Neuronal stem cell (in vitro differentiated cells): ENCODE results near the gene CAPS.

Source experiments
- DNase-seq: peaks from one replicate; pipeline ENCODE4 v3.0.0-alpha.2; 2013; ENCODE audit warnings: low spot score
- H2AFZ ChIP-seq: one replicate; pipeline ENCODE4 v1.6.1; 2013; ENCODE audit warnings: mild to moderate bottlenecking, low read length, inconsistent platforms
- H2AK5ac ChIP-seq: 2 replicates; pipeline ENCODE4 v1.6.1; 2013; ENCODE audit warnings: low read depth, mild to moderate bottlenecking, inconsistent platforms, low read length, moderate library complexity, mixed read lengths
- H2BK120ac ChIP-seq: 2 replicates; pipeline ENCODE4 v1.6.1; 2013; ENCODE audit warnings: low read depth, mild to moderate bottlenecking, inconsistent platforms, low read length, moderate library complexity, mixed read lengths
- H2BK12ac ChIP-seq: one replicate; pipeline ENCODE4 v1.6.1; 2013; ENCODE audit warnings: low read length, inconsistent platforms
- H2BK15ac ChIP-seq: 2 replicates; pipeline ENCODE4 v1.6.1; 2013; ENCODE audit warnings: mild to moderate bottlenecking, low read length, inconsistent platforms, mixed read lengths
- H2BK5ac ChIP-seq: one replicate; pipeline ENCODE4 v1.6.1; 2013; ENCODE audit warnings: inconsistent platforms, mild to moderate bottlenecking, low read length, moderate library complexity
- H3K14ac ChIP-seq: one replicate; pipeline ENCODE4 v1.6.1; 2013; ENCODE audit warnings: low read length, inconsistent platforms
- H3K18ac ChIP-seq: 2 replicates; pipeline ENCODE4 v1.6.1; 2013; ENCODE audit warnings: low read length, inconsistent platforms
- H3K23ac ChIP-seq: 2 replicates; pipeline ENCODE4 v1.6.1; 2013; ENCODE audit warnings: low read depth, mild to moderate bottlenecking, mixed read lengths, low read length, inconsistent platforms; ENCODE audit not compliant: poor library complexity
- H3K27ac ChIP-seq: replicated peaks from 3 replicates; pipeline ENCODE4 v1.5.1; 2013; ENCODE audit warnings: low read length, inconsistent platforms
- H3K27me3 ChIP-seq, 3 experiments: 2 replicates each; pipeline ENCODE4 v1.6.1; 2013; ENCODE audit warnings: low read length in 3 of 3, mild to moderate bottlenecking in 2 of 3, inconsistent platforms in 1 of 3, low read depth in 1 of 3, mixed read lengths in 1 of 3, moderate library complexity in 1 of 3; ENCODE audit not compliant: control insufficient read depth in 3 of 3, insufficient read depth in 3 of 3
- H3K36me3 ChIP-seq, 2 donors: replicated peaks in 1 of 2; 2 replicates each; pipeline ENCODE4 v1.6.1; 2013; ENCODE audit warnings: low read length in 2 of 2; ENCODE audit not compliant: control insufficient read depth in 2 of 2, insufficient read depth in 2 of 2
- H3K4ac ChIP-seq: 2 replicates; pipeline ENCODE4 v1.6.1; 2013; ENCODE audit warnings: inconsistent platforms, mild to moderate bottlenecking, low read length, moderate library complexity
- H3K4me1 ChIP-seq, 2 donors: 1 replicate in 1 of 2; 2 replicates in 1 of 2; pipeline ENCODE4 v1.6.1; 2013; ENCODE audit warnings: low read length in 2 of 2, low read depth in 1 of 2; ENCODE audit not compliant: control insufficient read depth in 2 of 2, insufficient read depth in 1 of 2
- H3K4me2 ChIP-seq: one replicate; pipeline ENCODE4 v1.6.1; 2013; ENCODE audit warnings: mild to moderate bottlenecking, low read length, inconsistent platforms; ENCODE audit not compliant: insufficient read depth, poor library complexity, severe bottlenecking
- H3K4me3 ChIP-seq, 2 donors: 2 replicates each; pipeline ENCODE4 v1.5.1; 2013; ENCODE audit warnings: low read length in 2 of 2, mild to moderate bottlenecking in 2 of 2, inconsistent platforms in 1 of 2, moderate library complexity in 1 of 2
- H3K79me1 ChIP-seq: one replicate; pipeline ENCODE4 v1.6.1; 2013; ENCODE audit warnings: low read depth, mild to moderate bottlenecking, inconsistent platforms, low read length, moderate library complexity
- H3K9ac ChIP-seq: one replicate; pipeline ENCODE4 v1.6.1; 2013; ENCODE audit warnings: mild to moderate bottlenecking, low read depth, low read length, inconsistent platforms; ENCODE audit not compliant: poor library complexity
- H3K9me3 ChIP-seq, 2 donors: replicated peaks in 1 of 2; 2 replicates each; pipeline versions ENCODE3 to v1.6.1; 2013; ENCODE audit warnings: low read length in 2 of 2, mild to moderate bottlenecking in 2 of 2, inconsistent platforms in 1 of 2, low read depth in 1 of 2, mixed read lengths in 1 of 2, moderate library complexity in 1 of 2; ENCODE audit not compliant: control insufficient read depth in 2 of 2, insufficient read depth in 1 of 2
- H4K8ac ChIP-seq: one replicate; pipeline ENCODE4 v1.6.1; 2013; ENCODE audit warnings: low read depth, mild to moderate bottlenecking, inconsistent platforms, low read length, moderate library complexity
- H4K91ac ChIP-seq: one replicate; pipeline ENCODE4 v1.6.1; 2013; ENCODE audit warnings: low read length, low read depth, mild to moderate bottlenecking, inconsistent platforms; ENCODE audit not compliant: poor library complexity
- WGBS, 2 donors: extraction: QIAGEN DNeasy Blood & Tissue Kit; methylation state at CpG; one replicate each; pipeline ENCODE4 v1.1.7; 2013; ENCODE audit warnings: missing lambda C conversion rate in 2 of 2, mixed read lengths in 1 of 2; ENCODE audit not compliant: insufficient read length in 2 of 2, insufficient replicate concordance in 1 of 2; ENCODE audit errors: extremely low coverage in 2 of 2; 5-methylcytosine and 5-hydroxymethylcytosine counted together

Gene CAPS

GRCh38 chr19:5950741-5951140 lies 36.7 kb downstream of the CAPS start:
- Histone ChIP-seq H4K91ac (no peak overlapping the region), H3K27me3 (no peaks in the 10 kb centered on the region), H2BK5ac (no peak overlapping the region), H3K9ac (no peak overlapping the region), H2AK5ac (no peak overlapping the region), H3K9me3 (no peaks in the 10 kb centered on the region), H3K4me2 (no peak overlapping the region), H3K79me1 (peaks cover 20% of the 10 kb centered on the region), H4K8ac (no peak overlapping the region), H2BK120ac (no peak overlapping the region), H2AFZ (no peak overlapping the region), H2BK12ac (no peak overlapping the region), H3K27ac (no peak overlapping the region), H3K14ac (no peak overlapping the region), H3K18ac (no peak overlapping the region), H3K4ac (no peak overlapping the region), H2BK15ac (no peak overlapping the region), H3K4me3 (no peak overlapping the region), H3K36me3 (peaks cover 0 to 41% of the 10 kb centered on the region in 2 donors), H3K23ac (no peak overlapping the region), H3K4me1 (peaks cover 37 to 44% of the 10 kb centered on the region in 2 donors)
- no CpG with 5 or more reads among the region's 3 CpGs for WGBS, 2 donors
- DNase-seq: no peak

DNA sequence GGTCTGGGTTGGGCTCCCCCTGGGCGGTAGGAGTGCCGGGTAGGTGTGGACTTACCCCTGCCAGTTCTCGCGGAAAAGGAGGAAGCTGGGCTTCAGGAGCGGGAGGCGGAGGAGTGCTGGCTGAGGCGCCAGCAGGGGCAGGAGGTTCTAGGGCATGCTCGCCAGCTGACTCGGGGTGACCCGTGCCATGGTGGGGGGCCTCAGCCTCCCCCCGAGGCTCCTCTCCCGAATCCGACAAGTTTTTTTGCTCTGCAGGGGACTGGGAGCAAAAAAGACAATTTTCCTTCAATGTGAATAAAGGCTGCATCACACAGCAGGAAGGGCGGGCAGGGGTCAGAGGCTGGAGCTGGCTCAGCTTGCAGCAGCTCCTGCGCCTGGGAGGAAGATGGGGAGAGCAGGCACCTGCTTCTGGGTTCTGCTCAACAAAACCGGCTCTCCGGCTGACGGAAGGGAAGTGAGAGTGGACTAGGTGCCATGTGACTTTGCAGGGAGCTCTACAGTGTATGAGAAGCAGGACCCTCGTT lies 37.3 kb downstream of the CAPS start:
- DNase-seq: no peak
- Histone ChIP-seq H2BK5ac (no peak overlapping the region), H3K27me3 (no peaks in the 10 kb centered on the region), H2BK120ac (no peak overlapping the region), H3K4me3 (no peak overlapping the region), H3K4me2 (no peak overlapping the region), H3K9me3 (no peaks in the 10 kb centered on the region), H3K9ac (no peak overlapping the region), H3K79me1 (peaks cover 17% of the 10 kb centered on the region), H3K27ac (no peak overlapping the region), H2BK15ac (no peak overlapping the region), H3K36me3 (peaks cover 0 to 34% of the 10 kb centered on the region in 2 donors), H3K14ac (no peak overlapping the region), H2BK12ac (no peak overlapping the region), H3K18ac (peak overlapping the region; percentile 11), H2AFZ (no peak overlapping the region), H3K23ac (no peak overlapping the region), H3K4ac (no peak overlapping the region), H2AK5ac (no peak overlapping the region), H4K91ac (no peak overlapping the region), H3K4me1 (peaks cover 37 to 44% of the 10 kb centered on the region in 2 donors), H4K8ac (no peak overlapping the region)
- WGBS, 2 donors: no CpG with 5 or more reads among the region's 19 CpGs

GRCh38 chr19:5952193-5953029 lies 38.4 kb downstream of the CAPS start:
- Histone ChIP-seq H2BK120ac (no peak overlapping the region), H3K27ac (no peak overlapping the region), H3K36me3 (peaks cover 0 to 34% of the 10 kb centered on the region in 2 donors), H3K9me3 (no peaks in the 10 kb centered on the region), H2BK5ac (no peak overlapping the region), H2AFZ (no peak overlapping the region), H4K91ac (no peak overlapping the region), H4K8ac (no peak overlapping the region), H3K27me3 (no peaks in the 10 kb centered on the region), H3K4me2 (no peak overlapping the region), H2BK15ac (no peak overlapping the region), H3K18ac (no peak overlapping the region), H3K9ac (no peak overlapping the region), H3K79me1 (peaks cover 14% of the 10 kb centered on the region), H3K4ac (no peak overlapping the region), H3K4me3 (no peak overlapping the region), H3K14ac (no peak overlapping the region), H3K4me1 (peaks cover 36 to 42% of the 10 kb centered on the region in 2 donors), H2BK12ac (no peak overlapping the region), H3K23ac (peak overlapping the region; percentile 5), H2AK5ac (no peak overlapping the region)
- no CpG with 5 or more reads among the region's 18 CpGs for WGBS, 2 donors
- DNase-seq: no peak

GRCh38 chr19:5953030-5953589 lies 39.1 kb downstream of the CAPS start:
- H3K4me2 ChIP-seq: no peak overlapping the region
- DNase-seq: no peak
- H3K79me1 ChIP-seq: peaks cover 12% of the 10 kb centered on the region
- no peak overlapping the region for H2BK12ac ChIP-seq
- no peak overlapping the region for H3K4ac ChIP-seq
- no peak overlapping the region for H3K4me3 ChIP-seq
- H3K14ac ChIP-seq: no peak overlapping the region
- no peak overlapping the region for H3K27ac ChIP-seq
- H3K9ac ChIP-seq: no peak overlapping the region
- H3K23ac ChIP-seq: no peak overlapping the region
- no peak overlapping the region for H4K8ac ChIP-seq
- H2BK15ac ChIP-seq: no peak overlapping the region
- H3K36me3 ChIP-seq: peaks cover 0 to 31% of the 10 kb centered on the region in 2 donors
- no peaks in the 10 kb centered on the region for H3K9me3 ChIP-seq
- no peaks in the 10 kb centered on the region for H3K27me3 ChIP-seq
- no peak overlapping the region for H2AK5ac ChIP-seq
- no CpG with 5 or more reads among the region's 5 CpGs for WGBS, 2 donors
- no peak overlapping the region for H2BK5ac ChIP-seq
- H3K18ac ChIP-seq: no peak overlapping the region
- H2AFZ ChIP-seq: no peak overlapping the region
- no peak overlapping the region for H2BK120ac ChIP-seq
- no peak overlapping the region for H4K91ac ChIP-seq
- peaks cover 38 to 42% of the 10 kb centered on the region in 2 donors for H3K4me1 ChIP-seq
